HG02588 (cell line): Measurements from ENCODE around the gene OR52K2.
"Not testable (repeated sequence)": the region's sequence is repeated elsewhere in the genome, so short reads cannot be mapped to it uniquely, and the experiment has no call there.

Experiments used
- ATAC-seq: cut with Tn5 transposase; IDR thresholded peaks from one replicate; pipeline ENCODE4 v1.9.1; 2021; ENCODE audit warnings: mild to moderate bottlenecking, moderate library complexity; ENCODE audit not compliant: unreplicated experiment

Gene OR52K2

GRCh38 chr11:4479644-4480043, 30.5 kb downstream of the OR52K2 start:
- no peak for ATAC-seq

GRCh38 chr11:4480577-4481239, 31.6 kb downstream of the OR52K2 start:
- no peak for ATAC-seq

- ATAC-seq, result no peak
Observed at GRCh38 chr11:4481240-4481582, 32.1 kb downstream of the OR52K2 start.

GRCh38 chr11:4482445-4482844, 33.4 kb downstream of the OR52K2 start, which contains the start of gene OR52K1:
Gene OR52K1 (plus strand): TSS chr11:4482646. CDS start chr11:4488901, 6,255 bp downstream.
- no peak for ATAC-seq

- no peak for ATAC-seq
Observed at GRCh38 chr11:4484310-4484709, 35.2 kb downstream of the OR52K2 start.

GRCh38 chr11:4491405-4491804, 42.3 kb downstream of the OR52K2 start:
- ATAC-seq, result not testable (repeated sequence)

- ATAC-seq, result no peak
Observed at GRCh38 chr11:4491878-4492606, 42.9 kb downstream of the OR52K2 start.

GRCh38 chr11:4493480-4493818, 44.4 kb downstream of the OR52K2 start:
- no peak for ATAC-seq

GRCh38 chr11:4495487-4495886, 46.4 kb downstream of the OR52K2 start:
- no peak for ATAC-seq

- ATAC-seq, result no peak
Observed at GRCh38 chr11:4495986-4496385, 46.9 kb downstream of the OR52K2 start.

- no peak for ATAC-seq
Observed at GRCh38 chr11:4496557-4497248, 47.6 kb downstream of the OR52K2 start.
